Neural progenitor cell (in vitro differentiated cells): Measurements from ENCODE around the gene PLEKHG2. TPM values are rescaled to one million over a fixed set of nuclear protein-coding genes. Genes with fewer than 3 reads are reported as not detected.

ENCODE experiments used
- DNase-seq: peaks from one replicate; pipeline ENCODE4 v3.0.0-alpha.2; 2016; ENCODE audit warnings: low spot score
- H2AFZ ChIP-seq: fragments of 200-600 bp; sonication (generic); replicated peaks from 2 replicates; pipeline ENCODE4 v1.6.1; 2016; ENCODE audit warnings: antibody characterized with exemption
- H3F3A ChIP-seq: fragments of 200-600 bp; sonication (generic); 2 replicates; pipeline ENCODE4 v1.6.1; 2016; ENCODE audit warnings: antibody characterized with exemption, low read depth
- H3K27ac ChIP-seq: fragments of 200-600 bp; sonication (generic); 2 replicates; pipeline ENCODE4 v1.5.1; 2016; ENCODE audit warnings: mild to moderate bottlenecking
- H3K27me3 ChIP-seq: fragments of 200-600 bp; sonication (generic); 2 replicates; pipeline ENCODE4 v1.6.1; 2016; ENCODE audit warnings: mild to moderate bottlenecking, moderate library complexity
- H3K36me3 ChIP-seq: fragments of 200-600 bp; sonication (generic); 2 replicates; pipeline ENCODE4 v1.5.1; 2016
- H3K4me1 ChIP-seq: fragments of 200-600 bp; sonication (generic); 2 replicates; pipeline ENCODE4 v1.6.1; 2016; ENCODE audit warnings: mixed run types
- H3K4me2 ChIP-seq: fragments of 200-600 bp; sonication (generic); 2 replicates; pipeline ENCODE4 v1.6.1; 2016
- H3K4me3 ChIP-seq: fragments of 200-600 bp; sonication (generic); 2 replicates; pipeline ENCODE4 v1.5.1; 2016
- H3K79me2 ChIP-seq: fragments of 200-600 bp; sonication (generic); 2 replicates; pipeline ENCODE4 v1.6.1; 2016; ENCODE audit warnings: low read depth
- H3K9ac ChIP-seq: fragments of 200-600 bp; sonication (generic); 2 replicates; pipeline ENCODE4 v1.6.1; 2016
- H3K9me3 ChIP-seq: fragments of 200-600 bp; sonication (generic); 2 replicates; pipeline ENCODE4 v1.5.1; 2016; ENCODE audit warnings: low read depth
- H4K20me1 ChIP-seq: fragments of 200-600 bp; sonication (generic); 2 replicates; pipeline ENCODE4 v1.6.1; 2016; ENCODE audit warnings: low read depth
- H3K27ac Mint-ChIP-seq: 3 replicates; pipeline ENCODE4 v1.8.0; 2021; ENCODE audit warnings: mixed read lengths
- H3K27me3 Mint-ChIP-seq: 2 replicates; pipeline ENCODE4 v1.8.0; 2022; ENCODE audit warnings: low read depth, mild to moderate bottlenecking, inconsistent platforms, moderate library complexity, mixed read lengths; ENCODE audit not compliant: insufficient read depth
- H3K36me3 Mint-ChIP-seq: 3 replicates; pipeline ENCODE4 v1.8.0; 2021; ENCODE audit warnings: mixed read lengths
- H3K4me1 Mint-ChIP-seq: 3 replicates; pipeline ENCODE4 v1.8.0; 2021; ENCODE audit warnings: mixed read lengths
- H3K4me3 Mint-ChIP-seq: 3 replicates; pipeline ENCODE4 v1.8.0; 2021; ENCODE audit warnings: mild to moderate bottlenecking, moderate library complexity, mixed read lengths
- H3K9me3 Mint-ChIP-seq: 3 replicates; pipeline ENCODE4 v1.8.0; 2020; ENCODE audit warnings: mixed read lengths
- EZH2 ChIP-seq: fragments of 200-600 bp; sonication (generic); IDR thresholded peaks from 2 replicates; pipeline ENCODE4 v1.6.1; 2017; ENCODE audit warnings: antibody characterized with exemption, mild to moderate bottlenecking, moderate library complexity
- EZH2phosphoT487 ChIP-seq: fragments of 200-600 bp; sonication (generic); IDR thresholded peaks from 2 replicates; pipeline ENCODE4 v1.6.1; 2017; ENCODE audit warnings: antibody characterized with exemption
- total RNA-seq: library from RNA; depleted of rRNA; stranded (reverse); fragments of >200 nt; gene quantifications from 2 replicates; pipeline ENCODE4 v1.2.3, GENCODE V29; 2015; ENCODE audit warnings: low replicate concordance
- TF ChIP-seq, protein P1 (sequence below): fragments of 200-600 bp; sonication (generic); IDR thresholded peaks from 2 replicates; pipeline ENCODE4 v1.5.1; 2017; ENCODE audit warnings: antibody characterized with exemption, mild to moderate bottlenecking

PLEKHG2 gene
- total RNA-seq, 1 donor from 2014 or later = 10.7 TPM

GRCh38 chr19:39400061-39400460 is 12.4 kb upstream of the PLEKHG2 start:
- no peak overlapping the region for H3K4me3 ChIP-seq
- Mint-ChIP-seq H3K4me3 (no peak overlapping the region), H3K27ac (no peak overlapping the region), H3K36me3 (peaks cover 5% of the 10 kb centered on the region), H3K4me1 (peaks cover 31% of the 10 kb centered on the region), H3K9me3 (no peaks in the 10 kb centered on the region), H3K27me3 (peaks cover 10% of the 10 kb centered on the region)
- no peaks in the 10 kb centered on the region for H3K9me3 ChIP-seq
- peaks cover 58% of the 10 kb centered on the region for H3F3A ChIP-seq
- peaks cover 10% of the 10 kb centered on the region for H3K4me1 ChIP-seq
- no peaks in the 10 kb centered on the region for H3K36me3 ChIP-seq
- no peak for DNase-seq
- no peak overlapping the region for H3K4me2 ChIP-seq
- H3K79me2 ChIP-seq = no peaks in the 10 kb centered on the region
- no peak overlapping the region for H2AFZ ChIP-seq
- peaks cover 9% of the 10 kb centered on the region for H4K20me1 ChIP-seq
- TF ChIP-seq EZH2 (no peak), EZH2phosphoT487 (no peak)
- TF ChIP-seq, protein P1, sequence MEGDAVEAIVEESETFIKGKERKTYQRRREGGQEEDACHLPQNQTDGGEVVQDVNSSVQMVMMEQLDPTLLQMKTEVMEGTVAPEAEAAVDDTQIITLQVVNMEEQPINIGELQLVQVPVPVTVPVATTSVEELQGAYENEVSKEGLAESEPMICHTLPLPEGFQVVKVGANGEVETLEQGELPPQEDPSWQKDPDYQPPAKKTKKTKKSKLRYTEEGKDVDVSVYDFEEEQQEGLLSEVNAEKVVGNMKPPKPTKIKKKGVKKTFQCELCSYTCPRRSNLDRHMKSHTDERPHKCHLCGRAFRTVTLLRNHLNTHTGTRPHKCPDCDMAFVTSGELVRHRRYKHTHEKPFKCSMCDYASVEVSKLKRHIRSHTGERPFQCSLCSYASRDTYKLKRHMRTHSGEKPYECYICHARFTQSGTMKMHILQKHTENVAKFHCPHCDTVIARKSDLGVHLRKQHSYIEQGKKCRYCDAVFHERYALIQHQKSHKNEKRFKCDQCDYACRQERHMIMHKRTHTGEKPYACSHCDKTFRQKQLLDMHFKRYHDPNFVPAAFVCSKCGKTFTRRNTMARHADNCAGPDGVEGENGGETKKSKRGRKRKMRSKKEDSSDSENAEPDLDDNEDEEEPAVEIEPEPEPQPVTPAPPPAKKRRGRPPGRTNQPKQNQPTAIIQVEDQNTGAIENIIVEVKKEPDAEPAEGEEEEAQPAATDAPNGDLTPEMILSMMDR = no peak
- no peak overlapping the region for H3K27ac ChIP-seq
- no peaks in the 10 kb centered on the region for H3K27me3 ChIP-seq
- H3K9ac ChIP-seq = no peak overlapping the region

GRCh38 chr19:39401070-39401548 is 11.4 kb upstream of the PLEKHG2 start:
- Mint-ChIP-seq H3K27me3 (peaks cover 10% of the 10 kb centered on the region), H3K4me3 (peak overlapping the region; percentile 21), H3K9me3 (no peaks in the 10 kb centered on the region), H3K27ac (no peak overlapping the region), H3K4me1 (peaks cover 36% of the 10 kb centered on the region), H3K36me3 (peaks cover 2% of the 10 kb centered on the region)
- TF ChIP-seq EZH2 (no peak), EZH2phosphoT487 (no peak)
- TF ChIP-seq, protein P1 = no peak
- Histone ChIP-seq H3K27me3 (peaks cover 8% of the 10 kb centered on the region), H2AFZ (no peak overlapping the region), H3F3A (peaks cover 68% of the 10 kb centered on the region), H3K4me1 (peaks cover 13% of the 10 kb centered on the region), H3K9ac (no peak overlapping the region), H3K79me2 (no peaks in the 10 kb centered on the region), H3K36me3 (no peaks in the 10 kb centered on the region), H3K27ac (no peak overlapping the region), H3K4me3 (no peak overlapping the region), H3K4me2 (no peak overlapping the region), H4K20me1 (peaks cover 9% of the 10 kb centered on the region), H3K9me3 (no peaks in the 10 kb centered on the region)
- DNase-seq = no peak

DNA sequence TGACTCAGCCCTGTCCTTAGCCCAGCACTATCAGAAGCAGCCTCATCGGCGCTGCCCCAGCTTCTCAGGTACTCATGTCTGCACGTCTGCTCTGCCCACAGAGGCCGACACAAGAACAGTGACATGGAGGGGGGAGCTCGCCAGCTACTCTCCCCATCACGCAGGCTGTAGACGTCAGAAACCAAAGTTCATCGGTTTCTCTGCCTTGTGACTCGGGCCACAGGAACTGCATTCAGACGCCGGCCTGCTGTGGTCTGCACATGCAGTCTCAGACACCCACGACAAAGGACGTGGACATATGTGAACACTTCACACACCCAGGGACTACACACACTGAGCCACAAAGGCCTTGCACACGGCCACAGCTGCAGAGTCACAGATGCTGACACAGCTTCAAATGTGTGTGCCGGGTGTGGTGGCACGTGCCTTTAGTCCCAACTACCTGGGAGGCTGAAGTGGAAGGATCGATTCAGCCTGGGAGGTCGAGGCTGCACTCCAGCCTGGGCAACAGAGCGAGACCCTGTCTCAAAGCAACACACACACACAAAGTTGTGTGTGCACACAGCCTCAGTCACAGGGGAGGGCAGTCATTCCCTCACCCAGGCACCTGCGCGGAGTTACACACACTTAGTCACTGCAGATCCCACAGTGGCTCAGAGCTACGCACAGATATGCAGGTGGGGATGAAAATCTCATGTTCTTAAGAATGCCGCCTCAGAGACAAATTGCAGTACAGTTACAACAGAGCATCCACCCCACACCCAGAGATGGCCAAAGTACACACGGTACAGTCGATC is 10.7 kb upstream of the PLEKHG2 start:
- Mint-ChIP-seq H3K4me1 (peaks cover 38% of the 10 kb centered on the region), H3K27me3 (peaks cover 10% of the 10 kb centered on the region), H3K36me3 (peaks cover 2% of the 10 kb centered on the region), H3K27ac (peak overlapping the region; percentile 97), H3K4me3 (peak overlapping the region; percentile 88), H3K9me3 (no peaks in the 10 kb centered on the region)
- Histone ChIP-seq H3K27me3 (peaks cover 8% of the 10 kb centered on the region), H2AFZ (no peak overlapping the region), H3K9ac (no peak overlapping the region), H3K9me3 (no peaks in the 10 kb centered on the region), H3K4me1 (peaks cover 14% of the 10 kb centered on the region), H3K36me3 (no peaks in the 10 kb centered on the region), H3K4me3 (peak overlapping the region; percentile 49), H3K27ac (no peak overlapping the region), H3K4me2 (peak overlapping the region; percentile 85), H3F3A (peaks cover 69% of the 10 kb centered on the region), H3K79me2 (no peaks in the 10 kb centered on the region), H4K20me1 (peaks cover 9% of the 10 kb centered on the region)
- TF ChIP-seq EZH2phosphoT487 = no peak
- TF ChIP-seq, protein P1 = no peak
- TF ChIP-seq EZH2 = no peak
- peak; percentile 13 for DNase-seq
